DMS 273 treated with DMSO at 0.1 percent for 48 hours (cell line): Measurements from ENCODE around the gene PLP2.

ENCODE experiments used
- DNase-seq: peaks from one replicate; lab custom pipeline; 2025; lab: John Stamatoyannopoulos, UW

PLP2 gene

DNA sequence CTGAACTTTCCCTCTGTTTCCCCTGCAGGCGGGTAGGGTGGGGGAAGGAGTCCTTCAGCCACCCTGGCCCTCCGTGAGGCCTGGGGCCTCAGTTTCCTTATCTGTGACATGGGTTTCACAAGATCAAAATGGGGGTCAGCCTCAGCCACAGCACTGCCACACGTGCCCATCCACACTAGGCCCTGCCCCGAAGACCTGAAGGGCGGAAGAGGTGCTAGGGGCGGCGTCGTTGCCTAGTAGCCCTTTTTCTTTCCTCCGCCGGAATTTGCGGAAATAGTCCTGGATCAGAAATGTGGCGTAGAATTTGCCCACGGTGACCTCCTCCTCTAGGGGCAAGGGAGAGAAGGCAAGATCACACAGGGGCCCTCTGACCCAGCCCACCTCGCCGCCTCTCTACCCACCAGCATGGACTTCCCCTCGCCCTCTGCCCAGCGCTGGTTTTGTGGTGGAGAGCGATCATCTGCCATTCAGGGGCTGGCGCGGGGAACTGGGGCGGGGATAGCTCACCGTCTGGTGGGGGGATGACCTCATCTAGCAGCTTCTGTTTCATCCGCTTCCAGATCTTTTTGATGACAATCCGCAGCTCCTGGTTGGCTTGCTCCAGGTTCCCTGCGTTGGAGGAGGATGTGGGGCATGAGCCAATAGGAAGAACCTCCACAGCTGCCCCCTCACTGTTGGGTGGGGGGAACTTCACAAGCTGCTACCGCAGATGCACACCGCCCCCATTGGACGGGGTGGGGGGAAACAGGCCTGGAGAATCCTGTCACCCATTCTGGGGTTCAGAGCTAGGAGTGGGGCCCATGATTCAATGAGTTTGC lies 37.9 kb downstream of the PLP2 start:
- peak; percentile 72 for DNase-seq

GRCh38 chrX:49210406-49210805 lies 38.7 kb downstream of the PLP2 start:
- no peak for DNase-seq

DNA sequence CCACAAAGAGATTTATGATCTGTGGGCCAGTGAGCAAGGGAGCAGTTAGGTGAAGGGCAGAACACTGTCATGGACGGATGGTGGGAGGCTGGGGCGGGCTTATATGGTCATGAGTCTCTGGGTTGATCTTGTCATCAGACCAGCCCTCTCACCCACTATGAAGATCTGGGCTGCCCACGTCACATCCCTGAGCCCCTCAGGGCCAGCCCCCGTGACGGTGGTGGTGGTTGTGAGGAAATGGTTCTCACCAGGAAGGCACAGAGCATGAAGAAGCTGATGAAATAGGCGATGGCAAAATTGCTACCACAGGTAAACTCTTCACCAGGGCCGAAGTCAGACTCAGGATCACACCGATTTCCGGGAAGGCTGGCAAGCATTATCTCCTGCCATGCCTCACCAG lies 39.4 kb downstream of the PLP2 start:
- DNase-seq = no peak

DNA sequence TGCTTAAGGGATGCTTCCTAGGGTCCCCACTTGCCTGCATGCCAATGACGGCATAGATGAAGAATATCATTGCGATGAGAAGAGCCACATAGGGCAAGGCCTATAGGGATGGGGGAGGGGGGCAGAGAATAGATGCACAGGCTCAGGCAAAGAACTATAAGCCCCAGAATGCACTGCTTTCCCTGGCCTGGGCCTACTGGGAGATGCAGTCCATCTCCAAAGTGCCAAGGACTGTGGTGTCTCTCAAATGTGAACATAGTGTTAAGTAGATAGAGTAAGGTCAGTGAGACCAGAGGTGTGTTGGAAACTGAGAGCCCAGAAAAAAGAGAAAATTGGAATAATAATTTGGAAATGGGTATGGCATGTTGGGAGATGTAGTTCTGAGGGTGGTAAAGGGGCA lies 40.5 kb downstream of the PLP2 start:
- DNase-seq = no peak

- DNase-seq = no peak
Measured at GRCh38 chrX:49212861-49213260, 41.2 kb downstream of the PLP2 start.

- DNase-seq = no peak
Measured at GRCh38 chrX:49214416-49214815, 42.7 kb downstream of the PLP2 start.

GRCh38 chrX:49214996-49215526 lies 43.4 kb downstream of the PLP2 start:
- DNase-seq = no peak

- no peak for DNase-seq
Measured at GRCh38 chrX:49220100-49220499, 48.4 kb downstream of the PLP2 start.

GRCh38 chrX:49221868-49222267 lies 50.2 kb downstream of the PLP2 start:
- DNase-seq = no peak
